Stimulated activated CD4-positive, alpha-beta T cell treated with anti-CD3 and anti-CD28 coated beads, Interleukin-2, amount 100 ng/mL, for 4 hours (primary cell): Measurements from ENCODE around the gene LIPC.

Experiments
- DNase-seq: peaks from one replicate; pipeline ENCODE4 v3.0.0-alpha.2; 2020; ENCODE audit warnings: low read depth

The LIPC gene

GRCh38 chr15:58517682-58518525 is 86.1 kb downstream of the LIPC start:
- no peak for DNase-seq

GRCh38 chr15:58518626-58519025 is 86.8 kb downstream of the LIPC start:
- DNase-seq: no peak

- DNase-seq: no peak
These were observed 87.7 kb downstream of the LIPC start for GRCh38 chr15:58519516-58519915.

GRCh38 chr15:58520464-58520863 is 88.7 kb downstream of the LIPC start:
- DNase-seq: no peak

DNA sequence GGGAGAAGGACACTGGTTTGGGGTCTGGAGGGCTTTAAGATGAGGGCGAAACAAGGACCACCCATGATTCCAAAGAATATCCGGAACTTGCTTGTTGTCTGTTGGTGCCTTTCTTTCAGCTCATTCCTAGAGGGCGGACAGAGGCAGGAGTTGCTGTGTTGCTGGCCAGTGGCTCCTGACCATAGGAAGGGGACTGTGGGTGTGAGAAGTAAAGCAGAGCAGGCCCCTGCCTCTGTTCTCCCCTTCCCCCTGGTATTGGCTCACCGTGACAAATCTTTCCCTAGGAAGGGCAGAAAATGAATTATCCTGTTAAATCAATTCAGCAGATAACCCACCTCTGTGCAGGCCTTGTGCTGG is 89.1 kb downstream of the LIPC start:
- DNase-seq: no peak

GRCh38 chr15:58521293-58521991 is 89.7 kb downstream of the LIPC start:
- DNase-seq: no peak

DNA sequence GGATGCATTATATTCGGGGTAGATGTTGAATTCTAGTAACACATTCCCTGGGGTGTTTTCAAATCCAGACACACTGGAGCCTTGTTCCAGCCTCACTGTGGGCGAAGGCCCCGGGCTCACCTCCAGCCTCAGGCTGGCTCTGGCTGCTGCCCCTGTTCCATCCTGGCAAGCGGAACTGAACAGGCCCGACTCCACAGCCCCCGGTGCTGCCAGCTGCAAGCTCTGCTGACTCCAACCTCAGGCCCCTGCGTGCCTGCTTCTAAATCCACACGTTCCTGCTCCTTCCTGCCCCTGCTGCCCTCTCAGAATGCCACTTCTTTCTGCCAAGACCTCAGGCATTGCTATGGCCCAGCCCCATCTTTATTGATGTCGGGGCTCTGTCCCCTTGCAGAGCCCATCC is 90.6 kb downstream of the LIPC start:
- DNase-seq: no peak

DNA sequence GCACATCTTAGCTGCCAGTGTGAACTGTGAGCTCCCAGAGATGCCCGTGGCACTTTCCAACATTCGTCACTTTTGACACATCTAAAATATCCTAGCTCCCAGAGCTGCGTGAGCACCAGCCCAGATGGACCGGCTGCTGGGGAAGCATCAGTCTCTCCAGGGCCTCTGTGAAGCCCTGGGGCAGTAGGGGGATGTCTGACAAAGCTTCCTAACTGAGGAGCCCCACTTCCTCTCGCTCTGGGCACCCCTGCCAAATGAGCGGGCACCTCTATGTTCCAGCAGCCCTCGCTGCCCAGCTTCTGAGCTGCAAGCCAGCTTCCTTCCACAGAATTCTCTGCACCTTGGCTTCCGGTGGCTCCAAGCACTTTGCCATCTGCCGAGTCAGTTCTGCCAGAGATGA is 91.1 kb downstream of the LIPC start:
- no peak for DNase-seq

DNA sequence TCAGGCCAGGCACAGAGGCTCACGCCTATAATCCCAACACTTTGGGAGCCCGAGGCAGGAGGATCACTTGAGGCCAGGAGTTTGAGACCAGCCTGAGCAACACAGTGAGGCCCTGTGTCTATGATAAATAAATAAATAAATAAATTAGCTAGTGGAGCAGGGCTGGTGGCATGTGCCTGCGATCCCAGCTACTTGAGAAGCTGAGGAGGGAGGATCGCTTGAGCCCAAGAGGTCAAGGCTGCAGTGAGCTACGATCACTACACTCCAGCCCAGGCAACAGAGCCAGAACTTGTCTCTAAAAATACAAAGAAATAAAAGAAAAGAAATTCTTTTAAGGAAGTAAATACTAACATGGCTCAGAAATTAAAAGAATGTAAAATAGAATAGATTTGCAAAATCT is 91.8 kb downstream of the LIPC start:
- DNase-seq: no peak

DNA sequence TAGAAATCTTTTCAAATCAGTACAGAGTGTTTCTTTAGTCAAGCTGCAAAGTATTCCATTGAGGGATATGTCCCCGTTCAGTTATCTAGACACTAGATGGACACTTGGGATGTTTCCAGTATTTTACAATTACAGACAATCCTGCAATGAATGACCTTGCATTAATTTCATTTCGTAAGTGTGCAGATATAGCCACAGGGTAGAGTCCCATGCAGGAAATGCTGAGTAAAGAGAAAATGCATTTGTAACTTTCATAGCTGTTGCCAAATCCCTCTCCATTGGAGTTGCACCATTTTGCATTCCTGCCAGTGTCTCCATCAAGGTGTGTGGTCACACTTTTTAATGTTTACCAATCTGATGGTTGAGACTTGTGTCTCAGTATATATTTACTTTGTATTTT is 92.5 kb downstream of the LIPC start:
- DNase-seq: no peak

DNA sequence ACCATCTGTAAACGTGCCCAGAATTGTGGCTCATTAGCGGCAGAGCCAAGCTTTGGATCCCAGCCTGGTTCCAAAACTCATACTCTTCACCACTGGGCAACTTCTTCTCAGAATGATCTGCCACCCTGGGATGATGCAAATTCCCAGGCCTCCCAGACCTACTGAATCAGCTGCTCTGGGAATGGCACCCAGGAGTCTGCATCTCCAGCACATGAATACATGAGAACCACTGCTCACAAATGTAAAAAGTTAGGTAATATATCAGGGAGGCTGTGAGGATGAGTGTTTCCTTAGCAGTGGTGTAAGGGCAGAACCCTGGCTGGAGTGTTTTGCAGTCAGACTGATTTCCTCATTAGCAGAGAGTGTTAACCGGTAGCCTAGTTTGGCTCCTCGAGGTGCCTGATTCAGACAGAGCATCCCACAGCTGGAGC is 94.2 kb downstream of the LIPC start:
- DNase-seq: no peak

DNA sequence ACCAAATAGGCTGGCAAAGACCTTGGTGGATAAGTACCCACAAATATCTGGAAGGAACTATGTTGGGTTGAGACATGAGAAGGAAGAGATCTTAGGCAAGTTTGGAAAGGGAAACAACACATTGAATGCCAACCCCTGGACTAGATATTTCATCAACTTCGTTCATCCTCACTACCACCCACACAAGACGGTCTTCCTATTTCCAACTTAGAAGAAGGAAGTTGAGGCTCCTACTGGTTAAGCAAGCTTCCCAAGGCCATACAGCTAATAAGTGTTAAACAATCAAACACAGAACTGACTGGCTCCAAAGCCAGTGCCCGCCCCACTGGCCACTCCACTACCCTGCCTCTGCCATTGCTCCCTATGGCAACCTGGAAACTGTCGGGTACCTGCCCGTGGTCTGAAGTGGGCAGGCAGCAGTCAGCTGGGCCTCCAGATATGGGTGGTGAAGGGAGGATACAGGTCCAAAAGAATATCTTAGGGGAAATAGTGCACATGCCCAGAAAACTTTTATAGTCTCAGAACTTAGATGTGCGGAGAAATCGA is 94.9 kb downstream of the LIPC start:
- no peak for DNase-seq

GRCh38 chr15:58527573-58528187 is 95.9 kb downstream of the LIPC start:
- DNase-seq: no peak

DNA sequence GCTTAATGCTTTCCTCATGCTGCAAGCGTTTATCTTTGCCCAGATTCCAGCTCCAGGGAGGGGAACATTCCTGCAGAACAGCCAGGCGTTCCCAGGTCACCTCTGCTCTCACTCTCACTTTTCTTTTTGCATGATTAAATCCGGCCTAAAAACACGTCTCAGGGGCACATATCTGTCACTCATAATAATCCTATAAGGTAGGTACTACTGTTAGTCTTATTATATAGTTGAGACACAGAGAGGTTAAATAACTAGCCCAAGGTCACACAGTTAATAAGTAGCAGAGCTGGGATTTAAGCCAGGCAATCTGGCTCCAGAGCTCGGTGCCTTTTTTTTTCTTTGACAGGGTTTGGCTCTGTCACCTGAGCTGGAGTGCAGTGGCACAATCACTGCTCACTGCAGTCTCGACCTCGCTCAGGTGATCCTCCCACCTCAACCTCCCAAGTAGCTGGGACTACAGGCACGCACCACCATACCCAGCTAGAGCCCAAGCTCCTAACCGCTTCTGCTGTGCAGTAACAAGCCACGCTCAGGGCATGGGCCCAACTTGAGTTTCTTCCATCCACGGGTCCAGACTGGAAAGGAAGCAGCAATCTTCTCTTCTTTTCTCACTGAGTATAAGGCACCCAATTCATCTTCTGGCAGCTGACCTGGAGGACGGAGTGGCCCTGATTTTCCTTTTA is 96.5 kb downstream of the LIPC start:
- DNase-seq: no peak

- DNase-seq: no peak
These were observed 97.2 kb downstream of the LIPC start for GRCh38 chr15:58529041-58529440.

DNA sequence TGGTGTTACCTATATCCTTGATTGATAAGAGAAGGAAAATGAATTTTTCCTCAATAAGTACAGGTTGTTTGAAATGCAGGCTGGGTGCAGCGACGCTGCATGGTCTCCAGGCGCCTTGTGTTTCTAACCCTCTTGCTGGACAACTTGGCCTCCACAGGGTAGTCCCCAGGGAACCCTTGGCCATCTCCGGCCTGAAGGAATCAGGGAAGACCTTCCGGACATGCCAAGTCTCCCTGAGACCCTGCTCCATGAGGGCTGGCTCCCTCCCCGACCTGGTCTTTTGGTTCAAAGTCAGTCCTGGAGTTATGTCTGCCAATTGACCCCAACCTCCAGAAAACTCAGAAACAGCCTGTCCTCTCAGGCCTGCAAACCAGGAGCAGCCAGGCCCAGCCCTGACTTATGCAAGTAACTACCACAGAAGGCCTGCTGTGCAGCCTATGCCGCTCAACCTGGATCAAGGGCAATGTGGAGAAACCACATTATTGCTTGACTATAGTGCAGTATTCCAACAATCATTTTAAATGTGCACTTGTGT is 98.3 kb downstream of the LIPC start:
- no peak for DNase-seq

DNA sequence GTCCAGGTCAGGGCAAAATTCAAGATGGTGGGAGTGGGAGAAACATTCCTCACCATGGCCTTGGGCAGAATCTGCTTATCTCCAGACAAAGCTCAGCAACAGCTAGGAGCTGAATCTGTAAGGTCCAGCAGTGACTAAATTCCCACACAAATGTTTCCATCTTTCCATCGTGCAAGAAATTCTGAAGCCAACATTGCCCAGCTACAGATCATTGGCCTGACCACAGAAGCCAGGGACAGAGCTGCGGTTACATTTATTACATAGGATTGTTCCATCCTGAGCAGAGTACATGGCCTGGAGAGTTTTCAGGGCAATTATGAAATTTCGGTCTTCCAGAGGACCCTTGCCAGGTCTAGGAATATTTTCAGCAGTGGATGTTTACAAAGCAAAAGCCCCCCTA is 100.3 kb downstream of the LIPC start:
- DNase-seq: no peak

- no peak for DNase-seq
These were observed 102.8 kb downstream of the LIPC start for GRCh38 chr15:58534556-58534955.

DNA sequence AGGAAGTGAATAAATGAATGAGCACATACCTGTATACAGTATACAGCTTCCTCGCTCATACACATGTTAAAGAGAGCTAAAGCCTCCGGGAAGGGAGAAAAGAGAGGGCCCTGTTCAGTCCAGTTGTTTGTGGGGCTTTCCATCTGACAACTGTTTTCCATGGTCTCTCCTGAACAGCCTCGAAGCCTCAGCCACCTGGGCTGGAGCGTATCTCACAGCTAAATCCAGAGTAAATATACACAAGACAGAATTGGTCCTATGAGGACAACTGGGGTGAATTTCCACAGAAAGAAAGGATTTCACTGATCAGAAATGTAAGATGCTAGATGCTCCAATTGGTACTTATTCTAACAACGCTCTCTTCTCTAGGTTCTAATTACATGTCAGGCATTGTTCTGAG is 103.5 kb downstream of the LIPC start:
- no peak for DNase-seq

GRCh38 chr15:58535894-58536293 is 104.1 kb downstream of the LIPC start:
- no peak for DNase-seq

GRCh38 chr15:58536414-58536813 is 104.6 kb downstream of the LIPC start:
- DNase-seq: no peak

DNA sequence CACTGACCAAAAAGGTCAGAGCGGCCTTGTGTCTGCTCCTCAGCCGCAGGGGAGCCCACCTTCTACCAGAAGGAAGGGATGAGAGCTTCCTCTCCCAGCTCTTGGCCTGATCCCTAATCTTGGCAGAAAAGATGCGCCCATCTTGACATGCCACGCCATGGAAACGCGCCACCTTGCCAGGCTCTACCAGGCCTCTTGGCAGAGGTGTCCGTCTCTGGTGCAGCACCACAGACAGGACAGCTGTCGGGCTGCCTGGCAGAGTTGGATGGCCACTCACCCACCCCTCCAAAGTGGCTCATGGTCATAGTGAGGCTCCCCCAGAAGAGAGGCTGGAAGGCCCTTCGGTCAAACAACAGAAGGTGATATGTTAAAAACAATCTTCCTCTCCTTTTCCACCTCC is 105.2 kb downstream of the LIPC start:
- no peak for DNase-seq
